GM23338 (cell line): Measurements from ENCODE around the gene CRYBG3. TPM values are rescaled to one million over a fixed set of nuclear protein-coding genes. Genes with fewer than 3 reads are reported as not detected.

Source experiments
- ATAC-seq: fragments of 200-7000 bp; cut with Tn5 transposase; 3 replicates; pipeline ENCODE4 v1.9.1; 2020
- DNase-seq: peaks from one replicate; pipeline ENCODE4 v3.0.0-alpha.2; 2015; ENCODE audit warnings: low spot score
- H2AFZ ChIP-seq: fragments of 200-600 bp; sonication (generic); 2 replicates; pipeline ENCODE4 v1.8.0; 2016; ENCODE audit warnings: antibody characterized with exemption, mild to moderate bottlenecking, moderate library complexity
- H3F3A ChIP-seq: fragments of 200-600 bp; sonication (generic); replicated peaks from 2 replicates; pipeline ENCODE4 v1.8.0; 2017; ENCODE audit warnings: antibody characterized with exemption, mixed run types, low read depth
- H3K27ac ChIP-seq: fragments of 200-600 bp; sonication (generic); 2 replicates; pipeline ENCODE4 v1.6.1; 2016; ENCODE audit warnings: low read depth
- H3K27me3 ChIP-seq: fragments of 200-600 bp; sonication (generic); 2 replicates; pipeline ENCODE4 v1.8.0; 2016; ENCODE audit warnings: mild to moderate bottlenecking, mixed run types, moderate library complexity; ENCODE audit not compliant: insufficient read depth
- H3K36me3 ChIP-seq: fragments of 200-600 bp; sonication (generic); 2 replicates; pipeline ENCODE4 v1.8.0; 2016; ENCODE audit warnings: mild to moderate bottlenecking; ENCODE audit not compliant: insufficient read depth
- H3K4me1 ChIP-seq: fragments of 200-600 bp; sonication (generic); 2 replicates; pipeline ENCODE4 v1.8.0; 2016; ENCODE audit warnings: mild to moderate bottlenecking, moderate library complexity; ENCODE audit not compliant: insufficient read depth
- H3K4me2 ChIP-seq: fragments of 200-600 bp; sonication (generic); 2 replicates; pipeline ENCODE4 v1.7.1; 2017; ENCODE audit warnings: mixed run types
- H3K4me3 ChIP-seq: fragments of 200-600 bp; sonication (generic); 2 replicates; pipeline ENCODE4 v1.6.1; 2016; ENCODE audit warnings: mixed run types
- H3K79me2 ChIP-seq: fragments of 200-600 bp; sonication (generic); replicated peaks from 2 replicates; pipeline ENCODE4 v1.8.0; 2017; ENCODE audit warnings: mild to moderate bottlenecking; ENCODE audit not compliant: insufficient read depth
- H3K9me2 ChIP-seq: fragments of 200-600 bp; sonication (generic); 2 replicates; pipeline ENCODE4 v1.8.0; 2017; ENCODE audit not compliant: insufficient read depth
- H4K20me1 ChIP-seq: fragments of 200-600 bp; sonication (generic); replicated peaks from 2 replicates; pipeline ENCODE4 v1.8.0; 2017; ENCODE audit warnings: mild to moderate bottlenecking; ENCODE audit not compliant: insufficient read depth
- H3K27ac Mint-ChIP-seq: 2 replicates; pipeline ENCODE4 v1.8.0; 2020; ENCODE audit warnings: inconsistent platforms, mild to moderate bottlenecking, moderate library complexity, mixed read lengths
- H3K27me3 Mint-ChIP-seq: 3 replicates; pipeline ENCODE4 v1.8.0; 2022; ENCODE audit warnings: low read depth, mild to moderate bottlenecking, moderate library complexity, mixed read lengths, inconsistent platforms; ENCODE audit not compliant: insufficient read depth, poor library complexity
- H3K36me3 Mint-ChIP-seq: 3 replicates; pipeline ENCODE4 v1.8.0; 2021; ENCODE audit warnings: low read depth, mild to moderate bottlenecking, inconsistent platforms, moderate library complexity, mixed read lengths
- H3K4me1 Mint-ChIP-seq: 3 replicates; pipeline ENCODE4 v1.8.0; 2020; ENCODE audit warnings: mild to moderate bottlenecking, inconsistent platforms, mixed read lengths
- H3K4me3 Mint-ChIP-seq: 3 replicates; pipeline ENCODE4 v1.8.0; 2021; ENCODE audit warnings: moderate library complexity, mild to moderate bottlenecking, inconsistent platforms, mixed read lengths
- H3K9me3 Mint-ChIP-seq: 3 replicates; pipeline ENCODE4 v1.8.0; 2020; ENCODE audit warnings: moderate library complexity, mild to moderate bottlenecking, inconsistent platforms, mixed read lengths
- CREB1 ChIP-seq: fragments of 250-450 bp; sonication (Bioruptor Pico); IDR thresholded peaks from 2 replicates; pipeline ENCODE4 v1.5.0; 2020; ENCODE audit warnings: low read depth, mild to moderate bottlenecking, moderate library complexity
- CTCF ChIP-seq, 2 experiments: fragments of 200-600 bp in 1 of 2; sonication (generic) in 1 of 2; conservative IDR thresholded peaks; 2 replicates each; pipeline versions ENCODE4 v1.5.1 to v1.6.1; 2016 to 2017; ENCODE audit warnings: antibody characterized with exemption in 2 of 2, low read depth in 2 of 2, mild to moderate bottlenecking in 2 of 2, moderate library complexity in 1 of 2
- ETS1 ChIP-seq: IDR thresholded peaks from 2 replicates; pipeline ENCODE4 v1.6.1; 2016; ENCODE audit warnings: antibody characterized with exemption
- EZH2 ChIP-seq: fragments of 200-600 bp; sonication (generic); IDR thresholded peaks from one replicate; pipeline ENCODE4 v1.8.0; 2017; ENCODE audit warnings: antibody characterized with exemption, mild to moderate bottlenecking, low read depth; ENCODE audit not compliant: unreplicated experiment
- EZH2phosphoT487 ChIP-seq: fragments of 200-600 bp; sonication (generic); IDR thresholded peaks from one replicate; pipeline ENCODE4 v1.8.1; 2018; ENCODE audit warnings: antibody characterized with exemption; ENCODE audit not compliant: unreplicated experiment
- JUNB ChIP-seq: IDR thresholded peaks from one replicate; pipeline ENCODE4 v1.6.1; 2016; ENCODE audit warnings: antibody characterized with exemption; ENCODE audit not compliant: unreplicated experiment
- NANOG ChIP-seq: IDR thresholded peaks from 2 replicates; pipeline ENCODE4 v1.6.1; 2016; ENCODE audit warnings: antibody characterized with exemption, borderline replicate concordance
- POLR2AphosphoS5 ChIP-seq: IDR thresholded peaks from 2 replicates; pipeline ENCODE4 v1.6.1; 2016; ENCODE audit warnings: antibody characterized with exemption, low read depth
- REST ChIP-seq: IDR thresholded peaks from one replicate; pipeline ENCODE4 v1.6.1; 2018; ENCODE audit warnings: antibody characterized with exemption; ENCODE audit not compliant: unreplicated experiment
- STAT1 ChIP-seq: IDR thresholded peaks from one replicate; pipeline ENCODE4 v1.6.1; 2016; ENCODE audit warnings: antibody characterized with exemption; ENCODE audit not compliant: unreplicated experiment
- ZNF114 ChIP-seq: fragments of 250-450 bp; sonication (Bioruptor Pico); IDR thresholded peaks from 2 replicates; pipeline ENCODE4 v1.5.0; 2020; ENCODE audit warnings: mild to moderate bottlenecking, moderate library complexity
- ZNF331 ChIP-seq: fragments of 250-450 bp; sonication (Bioruptor Pico); IDR thresholded peaks from 2 replicates; pipeline ENCODE4 v1.5.0; 2020; ENCODE audit warnings: low read depth, mild to moderate bottlenecking, moderate library complexity
- ZNF462 ChIP-seq: fragments of 250-450 bp; sonication (Bioruptor Pico); IDR thresholded peaks from 2 replicates; pipeline ENCODE4 v1.5.0; 2020; ENCODE audit warnings: mild to moderate bottlenecking, moderate library complexity
- polyA plus RNA-seq: library from polyadenylated mRNA; unstranded; fragments of >200 nt; fragmentation: Nextera tagmentation; extraction: Ambion mirVana; gene quantifications from 2 replicates; pipeline ENCODE4 v1.2.1, GENCODE V29; 2016
- total RNA-seq: library from RNA; depleted of rRNA; stranded (reverse); fragments of >200 nt; shearing (Covaris generic); gene quantifications from 2 replicates; pipeline ENCODE4 v1.2.3, GENCODE V29; 2014

Gene CRYBG3
- total and polyA plus RNA-seq, 2 experiments from 2014 or later, result 2.3 to 8.9 TPM

GRCh38 chr3:97883736-97884135 is 61.9 kb downstream of the CRYBG3 start:
- H3K27me3 ChIP-seq, result no peaks in the 10 kb centered on the region
- H3K4me3 Mint-ChIP-seq, result no peak overlapping the region
- H3K9me2 ChIP-seq, result no peaks in the 10 kb centered on the region
- H3K36me3 ChIP-seq, result 0 out of 2 replicates have a peak, but pooled peaks cover 5% of the 10 kb centered on the region
- no peaks in the 10 kb centered on the region for H3K4me1 Mint-ChIP-seq
- H3K27me3 Mint-ChIP-seq, result no peaks in the 10 kb centered on the region
- H3K4me3 ChIP-seq, result no peak overlapping the region
- no peak overlapping the region for H3K27ac ChIP-seq
- no peak overlapping the region for H3K4me2 ChIP-seq
- TF ChIP-seq CREB1 (CRISPR knock-in tag) (no peak), EZH2phosphoT487 (no peak), ZNF331 (no peak), POLR2AphosphoS5 (no peak), ZNF462 (no peak), ETS1 (no peak), NANOG (no peak), EZH2 (no peak), ZNF114 (CRISPR knock-in tag) (no peak), JUNB (no peak), REST (no peak), CTCF (conservative IDR thresholded peaks at IDR 0.05; ENCODE audit: low read depth in 2 of 2) (no peak), STAT1 (no peak)
- H3K4me1 ChIP-seq, result no peaks in the 10 kb centered on the region
- no peak overlapping the region for H2AFZ ChIP-seq
- no peaks in the 10 kb centered on the region for H3K79me2 ChIP-seq
- H3K9me3 Mint-ChIP-seq, result no peaks in the 10 kb centered on the region
- H4K20me1 ChIP-seq, result no peaks in the 10 kb centered on the region
- H3K27ac Mint-ChIP-seq, result no peak overlapping the region
- H3F3A ChIP-seq, result no peaks in the 10 kb centered on the region
- DNase-seq, result no peak
- ATAC-seq, result no peak
- peaks cover 4% of the 10 kb centered on the region; the same call in 2 of the 3 replicates for H3K36me3 Mint-ChIP-seq
